ENCODE measurements around the gene ALS2CL. TPM values are rescaled to one million over a fixed set of nuclear protein-coding genes. Genes with fewer than 3 reads are reported as not detected.

Gene ALS2CL
- total RNA-seq, 1 donor from 2014 or later: 13.5 TPM

GRCh38 chr3:46722443-46722842 is 29.0 kb upstream of the ALS2CL start:
- no peaks in the 10 kb centered on the region for H3K9me3 ChIP-seq (ENCODE audit: insufficient read depth, low read depth, low read length)
- no peak overlapping the region for H3K27ac Mint-ChIP-seq (ENCODE audit: unreplicated experiment)
- H3K27me3 Mint-ChIP-seq (ENCODE audit: low read depth, unreplicated experiment): peaks cover 14% of the 10 kb centered on the region
- no peaks in the 10 kb centered on the region for H3K36me3 ChIP-seq (ENCODE audit: insufficient read depth, low read length)
- DNase-seq (ENCODE audit: low read depth) (no peak), FAIRE-seq (no peak)
- H3K4me2 ChIP-seq (ENCODE audit: low read length): no peak overlapping the region
- H4K20me1 ChIP-seq (ENCODE audit: insufficient read depth, low read length): no peaks in the 10 kb centered on the region
- TF ChIP-seq, protein P1, sequence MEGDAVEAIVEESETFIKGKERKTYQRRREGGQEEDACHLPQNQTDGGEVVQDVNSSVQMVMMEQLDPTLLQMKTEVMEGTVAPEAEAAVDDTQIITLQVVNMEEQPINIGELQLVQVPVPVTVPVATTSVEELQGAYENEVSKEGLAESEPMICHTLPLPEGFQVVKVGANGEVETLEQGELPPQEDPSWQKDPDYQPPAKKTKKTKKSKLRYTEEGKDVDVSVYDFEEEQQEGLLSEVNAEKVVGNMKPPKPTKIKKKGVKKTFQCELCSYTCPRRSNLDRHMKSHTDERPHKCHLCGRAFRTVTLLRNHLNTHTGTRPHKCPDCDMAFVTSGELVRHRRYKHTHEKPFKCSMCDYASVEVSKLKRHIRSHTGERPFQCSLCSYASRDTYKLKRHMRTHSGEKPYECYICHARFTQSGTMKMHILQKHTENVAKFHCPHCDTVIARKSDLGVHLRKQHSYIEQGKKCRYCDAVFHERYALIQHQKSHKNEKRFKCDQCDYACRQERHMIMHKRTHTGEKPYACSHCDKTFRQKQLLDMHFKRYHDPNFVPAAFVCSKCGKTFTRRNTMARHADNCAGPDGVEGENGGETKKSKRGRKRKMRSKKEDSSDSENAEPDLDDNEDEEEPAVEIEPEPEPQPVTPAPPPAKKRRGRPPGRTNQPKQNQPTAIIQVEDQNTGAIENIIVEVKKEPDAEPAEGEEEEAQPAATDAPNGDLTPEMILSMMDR (IDR thresholded peaks at IDR 0.05; ENCODE audit: insufficient read depth, low read depth, low read length): no peak
- TF ChIP-seq EZH2 (IDR thresholded peaks at IDR 0.05; ENCODE audit: insufficient read depth, low read length): no peak
- no peak overlapping the region for H3K27ac ChIP-seq (ENCODE audit: low read depth, low read length)
- no peak overlapping the region for H3K4me3 Mint-ChIP-seq (ENCODE audit: unreplicated experiment)
- no peak overlapping the region for H2AFZ ChIP-seq (ENCODE audit: low read depth, low read length)
- no peak overlapping the region for H3K4me3 ChIP-seq (ENCODE audit: insufficient read depth, low read depth, low read length)
- H3K79me2 ChIP-seq (ENCODE audit: insufficient read depth, low read length): no peaks in the 10 kb centered on the region
- peaks cover 14% of the 10 kb centered on the region for H3K4me1 Mint-ChIP-seq (ENCODE audit: low read depth, unreplicated experiment)
- H3K4me1 ChIP-seq (ENCODE audit: insufficient read depth, low read length): peaks cover 3% of the 10 kb centered on the region
- H3K9me3 Mint-ChIP-seq (ENCODE audit: unreplicated experiment): no peaks in the 10 kb centered on the region
- H3K27me3 ChIP-seq (ENCODE audit: insufficient read depth, low read length): peaks cover 14% of the 10 kb centered on the region
- H3K9ac ChIP-seq (ENCODE audit: low read length): no peak overlapping the region
- no peaks in the 10 kb centered on the region for H3K36me3 Mint-ChIP-seq (ENCODE audit: low read depth, unreplicated experiment)

DNA sequence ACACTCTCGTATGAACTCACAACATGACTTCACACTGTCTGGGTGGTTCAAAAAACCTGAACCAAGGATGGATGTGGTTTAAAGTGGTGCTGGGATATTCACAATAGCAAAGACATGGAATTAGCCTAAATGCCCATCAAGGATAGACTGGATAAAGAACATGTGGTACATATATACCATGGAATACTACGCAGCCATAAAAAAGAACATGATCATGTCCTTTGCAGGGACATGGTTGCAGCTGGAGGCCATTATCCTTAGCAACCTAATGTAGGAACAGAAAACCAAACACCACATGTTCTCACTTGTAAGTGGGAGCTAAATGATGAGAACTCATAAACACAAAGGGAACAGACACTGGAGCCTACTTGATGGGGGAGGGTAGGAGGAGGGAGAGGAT is 27.5 kb upstream of the ALS2CL start:
- FAIRE-seq (no peak), DNase-seq (ENCODE audit: low read depth) (no peak)
- Mint-ChIP-seq H3K9me3 (ENCODE audit: unreplicated experiment) (no peaks in the 10 kb centered on the region), H3K4me1 (ENCODE audit: low read depth, unreplicated experiment) (peaks cover 10% of the 10 kb centered on the region), H3K27ac (ENCODE audit: unreplicated experiment) (no peak overlapping the region), H3K27me3 (ENCODE audit: low read depth, unreplicated experiment) (peaks cover 21% of the 10 kb centered on the region), H3K36me3 (ENCODE audit: low read depth, unreplicated experiment) (no peaks in the 10 kb centered on the region), H3K4me3 (ENCODE audit: unreplicated experiment) (no peak overlapping the region)
- H3K4me2 ChIP-seq (ENCODE audit: low read length): no peak overlapping the region
- H3K27me3 ChIP-seq (ENCODE audit: insufficient read depth, low read length): peaks cover 14% of the 10 kb centered on the region
- TF ChIP-seq, protein P1 (IDR thresholded peaks at IDR 0.05; ENCODE audit: insufficient read depth, low read depth, low read length): no peak
- no peak for TF ChIP-seq EZH2 (IDR thresholded peaks at IDR 0.05; ENCODE audit: insufficient read depth, low read length)
- peaks cover 3% of the 10 kb centered on the region for H3K4me1 ChIP-seq (ENCODE audit: insufficient read depth, low read length)
- H3K36me3 ChIP-seq (ENCODE audit: insufficient read depth, low read length): no peaks in the 10 kb centered on the region
- no peaks in the 10 kb centered on the region for H4K20me1 ChIP-seq (ENCODE audit: insufficient read depth, low read length)
- no peak overlapping the region for H3K27ac ChIP-seq (ENCODE audit: low read depth, low read length)
- no peak overlapping the region for H3K4me3 ChIP-seq (ENCODE audit: insufficient read depth, low read depth, low read length)
- H2AFZ ChIP-seq (ENCODE audit: low read depth, low read length): no peak overlapping the region
- no peaks in the 10 kb centered on the region for H3K9me3 ChIP-seq (ENCODE audit: insufficient read depth, low read depth, low read length)
- no peak overlapping the region for H3K9ac ChIP-seq (ENCODE audit: low read length)
- no peaks in the 10 kb centered on the region for H3K79me2 ChIP-seq (ENCODE audit: insufficient read depth, low read length)

- Histone ChIP-seq H3K9ac (ENCODE audit: low read length) (no peak overlapping the region), H4K20me1 (ENCODE audit: insufficient read depth, low read length) (no peaks in the 10 kb centered on the region), H3K27ac (ENCODE audit: low read depth, low read length) (no peak overlapping the region), H3K79me2 (ENCODE audit: insufficient read depth, low read length) (no peaks in the 10 kb centered on the region), H3K27me3 (ENCODE audit: insufficient read depth, low read length) (peaks cover 14% of the 10 kb centered on the region), H3K36me3 (ENCODE audit: insufficient read depth, low read length) (no peaks in the 10 kb centered on the region), H3K4me2 (ENCODE audit: low read length) (no peak overlapping the region), H3K4me3 (ENCODE audit: insufficient read depth, low read depth, low read length) (no peak overlapping the region), H3K4me1 (ENCODE audit: insufficient read depth, low read length) (no peaks in the 10 kb centered on the region), H2AFZ (ENCODE audit: low read depth, low read length) (no peak overlapping the region), H3K9me3 (ENCODE audit: insufficient read depth, low read depth, low read length) (no peaks in the 10 kb centered on the region)
- DNase-seq (ENCODE audit: low read depth) (no peak), FAIRE-seq (no peak)
- Mint-ChIP-seq H3K4me3 (ENCODE audit: unreplicated experiment) (no peak overlapping the region), H3K36me3 (ENCODE audit: low read depth, unreplicated experiment) (peaks cover 1% of the 10 kb centered on the region), H3K9me3 (ENCODE audit: unreplicated experiment) (peaks cover 2% of the 10 kb centered on the region), H3K27ac (ENCODE audit: unreplicated experiment) (no peak overlapping the region), H3K4me1 (ENCODE audit: low read depth, unreplicated experiment) (no peaks in the 10 kb centered on the region), H3K27me3 (ENCODE audit: low read depth, unreplicated experiment) (peaks cover 29% of the 10 kb centered on the region)
- no peak for TF ChIP-seq EZH2 (IDR thresholded peaks at IDR 0.05; ENCODE audit: insufficient read depth, low read length)
- TF ChIP-seq, protein P1 (IDR thresholded peaks at IDR 0.05; ENCODE audit: insufficient read depth, low read depth, low read length): no peak
These were observed 26.3 kb upstream of the ALS2CL start for GRCh38 chr3:46719735-46720271.

Measured in astrocyte (in vitro differentiated cells and primary cell).